ENCODE results near the gene TCN2.
"Not testable (repeated sequence)": the region's sequence is repeated elsewhere in the genome, so short reads cannot be mapped to it uniquely, and the experiment has no call there.

GRCh38 chr22:30631469-30631868 is 24.5 kb downstream of the TCN2 start:
- not testable (repeated sequence) for TF ChIP-seq CTCF, POLR2AphosphoS5 (IDR thresholded peaks at IDR 0.05)
